Inferior parietal cortex (tissue), 1 donor: Measurements from ENCODE around the gene SULT1B1.

ENCODE experiments used
- DNase-seq: peaks from one replicate; pipeline ENCODE4 v3.0.0-alpha.2; 2016; ENCODE audit errors: extremely low spot score

SULT1B1 gene

DNA sequence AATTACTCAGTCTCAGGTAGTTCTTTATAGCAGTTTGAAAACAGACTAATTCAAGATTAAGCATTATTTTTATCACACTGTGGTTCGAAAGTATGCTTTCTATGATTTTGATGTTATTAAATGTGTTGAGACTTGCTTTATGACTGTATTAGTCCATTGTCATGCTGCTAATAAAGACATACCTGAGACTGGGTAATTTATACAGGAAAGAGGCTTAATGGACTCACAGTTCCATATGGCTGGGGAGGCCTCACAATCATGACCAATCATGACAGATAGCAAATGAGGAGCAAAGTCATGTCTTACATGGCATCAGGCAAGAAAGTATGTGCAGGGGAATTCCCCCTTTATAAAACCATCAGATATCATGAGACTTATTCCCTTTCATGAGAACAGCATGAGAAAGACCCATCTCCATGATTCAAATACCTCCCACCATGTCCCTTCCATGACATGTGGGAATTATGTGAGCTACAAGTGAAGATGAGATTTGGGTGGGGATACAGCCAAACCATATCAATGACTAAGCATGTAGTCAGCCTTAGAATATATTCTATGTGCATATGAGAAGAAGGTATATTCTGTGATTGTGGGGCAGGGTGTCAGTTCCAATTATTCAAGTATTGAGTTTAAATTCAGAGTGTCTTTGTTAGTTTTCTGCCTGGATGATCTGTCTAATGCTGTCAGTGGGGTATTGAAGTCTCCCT is 62.7 kb downstream of the SULT1B1 start:
- no peak for DNase-seq

GRCh38 chr4:69689599-69689998 is 70.8 kb downstream of the SULT1B1 start:
- DNase-seq = peak; percentile 72

DNA sequence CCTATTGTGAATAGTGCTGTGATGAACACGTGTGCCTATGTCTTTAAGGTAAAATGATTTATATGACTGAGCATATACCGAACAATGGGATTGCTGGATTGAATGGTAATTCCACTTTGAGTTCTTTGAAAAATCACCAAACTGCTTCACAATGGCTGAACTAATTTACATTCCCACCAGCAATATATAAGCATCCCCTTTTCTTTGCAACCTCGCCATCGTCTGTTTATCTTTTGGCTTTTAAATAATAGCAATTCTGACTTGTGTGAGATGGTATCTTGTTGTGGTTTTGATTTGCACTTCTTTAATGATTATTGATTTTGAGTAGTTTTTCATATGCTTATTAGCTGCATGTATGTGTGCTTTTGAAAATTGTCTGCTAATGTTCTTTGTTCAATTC is 75.6 kb downstream of the SULT1B1 start:
- no peak for DNase-seq
